PFSK-1 (cell line): Measurements from ENCODE around the gene SLC12A8.

Experiments
- POLR2AphosphoS5 ChIP-seq: IDR thresholded peaks from 2 replicates; pipeline ENCODE4 v1.6.1; 2012; ENCODE audit warnings: low read depth, mild to moderate bottlenecking, control low read depth, low read length, moderate library complexity
- SIN3A ChIP-seq: IDR thresholded peaks from 2 replicates; pipeline ENCODE4 v1.6.1; 2012; ENCODE audit warnings: mild to moderate bottlenecking, low read length, moderate library complexity, borderline replicate concordance; ENCODE audit not compliant: insufficient read depth

DNA sequence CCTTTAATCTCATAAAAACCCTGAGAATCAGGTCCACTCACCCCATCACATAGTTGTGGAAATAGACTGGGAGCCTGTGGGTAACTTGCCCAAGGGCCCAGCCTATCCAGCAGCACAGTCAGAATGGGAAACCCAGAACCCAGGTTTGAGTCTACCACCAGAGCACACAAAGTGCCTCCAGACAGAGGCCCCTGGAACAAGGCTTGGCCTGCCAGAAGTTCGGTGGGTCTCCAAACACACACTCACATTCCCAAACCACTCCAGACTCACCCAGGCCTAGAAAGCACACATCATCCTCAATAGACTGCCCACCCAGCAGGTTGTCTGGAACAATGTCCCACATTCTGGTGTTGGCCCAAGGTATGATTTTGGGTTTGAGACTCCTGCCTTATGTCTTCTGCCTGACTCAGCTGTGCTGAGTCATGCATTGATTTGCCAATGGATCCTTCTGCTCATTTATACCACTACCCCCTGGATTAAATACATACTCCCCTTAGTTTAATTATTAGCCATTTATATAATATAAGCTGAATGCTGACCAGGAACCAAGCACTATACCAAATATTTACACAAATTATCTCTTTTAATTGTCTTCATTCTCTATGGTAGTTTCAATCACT lies 4.5 kb downstream of the SLC12A8 start:
- TF ChIP-seq POLR2AphosphoS5 (no peak), SIN3A (no peak)
